HG02973 (cell line): ENCODE measurements around the gene RAPSN.
"Not testable (repeated sequence)": the region's sequence is repeated elsewhere in the genome, so short reads cannot be mapped to it uniquely, and the experiment has no call there.

ENCODE experiments used
- ATAC-seq: cut with Tn5 transposase; IDR thresholded peaks from one replicate; pipeline ENCODE4 v1.9.1; 2021; ENCODE audit warnings: moderate library complexity; ENCODE audit not compliant: unreplicated experiment

RAPSN gene

DNA sequence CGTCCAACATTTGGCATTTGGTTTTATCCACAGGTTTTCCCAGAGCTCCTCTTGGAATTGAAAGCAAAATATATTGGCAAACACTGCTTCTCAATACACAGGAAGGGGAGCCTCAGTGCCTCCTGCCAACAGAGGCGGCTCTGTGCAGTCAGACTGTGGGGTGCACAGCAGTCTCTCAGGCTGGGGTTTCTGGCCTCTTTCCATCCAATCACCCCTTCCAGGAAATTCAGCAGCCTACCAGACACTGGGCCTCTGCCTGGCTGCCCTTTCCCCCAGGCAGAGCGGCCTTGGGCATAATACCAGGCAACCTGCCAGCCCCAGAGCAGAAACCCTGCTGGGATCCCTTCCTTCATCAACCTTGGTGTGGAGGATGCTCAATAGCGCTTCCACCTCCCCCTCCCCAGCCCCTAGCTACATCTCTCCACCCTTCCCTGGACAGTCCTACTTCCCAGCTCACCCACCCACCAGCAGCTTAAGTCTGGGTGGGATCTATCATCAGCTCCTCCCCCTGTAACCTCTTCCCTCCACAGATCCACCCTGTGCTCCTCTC, 17.8 kb upstream of the RAPSN start:
- ATAC-seq, result no peak

- ATAC-seq, result no peak
Observed at GRCh38 chr11:47466201-47466600, 17.3 kb upstream of the RAPSN start.

GRCh38 chr11:47464483-47464882, 15.5 kb upstream of the RAPSN start:
- no peak for ATAC-seq

DNA sequence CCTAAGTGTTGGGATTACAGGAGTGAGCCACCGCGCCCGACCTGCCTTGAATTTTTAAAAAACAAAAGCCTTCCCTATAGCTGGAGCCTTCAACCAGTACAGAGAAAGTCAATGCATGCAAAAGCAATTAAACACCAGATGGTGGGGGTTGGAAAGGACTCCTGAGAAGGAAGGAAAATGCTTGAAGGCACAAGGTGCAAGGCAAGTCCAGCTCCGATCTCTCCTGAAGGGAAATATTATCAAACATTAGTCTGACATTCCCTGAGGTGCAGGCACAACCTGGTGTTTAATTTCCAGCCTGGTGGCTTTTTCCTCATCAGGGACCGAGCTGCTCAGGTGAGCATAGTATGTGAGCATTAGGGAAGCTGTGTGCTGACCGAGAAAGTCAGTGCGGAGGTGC, 12.9 kb upstream of the RAPSN start:
- no peak for ATAC-seq

- ATAC-seq, result no peak
Observed at GRCh38 chr11:47460571-47461235, 11.8 kb upstream of the RAPSN start.

GRCh38 chr11:47454258-47454671, 5.3 kb upstream of the RAPSN start:
- not testable (repeated sequence) for ATAC-seq

DNA sequence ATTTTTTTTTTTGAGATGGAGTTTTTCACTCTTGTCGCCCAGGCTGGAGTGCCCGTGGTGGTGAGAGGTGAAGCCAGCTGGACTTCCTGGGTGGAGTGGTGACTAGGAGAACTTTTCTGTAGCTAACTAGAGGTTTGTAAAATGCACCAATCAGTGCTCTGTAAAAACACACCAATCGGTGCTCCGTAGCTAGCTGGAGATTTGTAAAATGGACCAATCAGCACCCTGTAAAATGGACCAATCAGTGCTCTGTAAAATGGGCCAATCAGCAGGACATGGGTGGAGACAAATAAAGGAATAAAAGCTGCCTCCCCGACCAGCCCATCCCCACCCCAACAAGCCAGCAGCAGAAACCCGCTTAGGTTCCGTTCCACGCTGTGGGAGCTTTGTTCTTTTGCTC, 4.4 kb upstream of the RAPSN start:
- no peak for ATAC-seq

DNA sequence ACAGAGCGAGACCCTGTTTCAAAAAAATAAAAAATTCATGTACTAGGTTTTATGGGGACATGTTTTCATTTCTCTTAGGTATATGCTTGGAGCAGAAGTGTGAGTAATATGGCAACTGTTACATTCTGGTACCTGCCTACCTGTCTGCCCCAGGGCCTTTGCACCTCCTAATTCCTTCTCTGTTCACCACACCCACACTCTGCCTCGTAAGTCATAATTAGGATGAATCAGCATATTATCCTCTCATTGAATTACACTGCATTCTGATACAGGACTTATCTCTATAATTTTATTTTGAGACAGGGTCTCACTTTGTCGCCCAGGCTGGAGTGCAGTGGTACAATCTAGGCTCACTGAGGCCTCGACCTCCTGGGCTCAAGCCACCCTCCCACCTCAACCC, 3.1 kb upstream of the RAPSN start:
- no peak for ATAC-seq

- no peak for ATAC-seq
Observed at GRCh38 chr11:47451436-47451835, 2.5 kb upstream of the RAPSN start.

- no peak for ATAC-seq
Observed at GRCh38 chr11:47449541-47449940, 605 bp upstream of the RAPSN start.

GRCh38 chr11:47447906-47448305, 1.0 kb downstream of the RAPSN start:
- no peak for ATAC-seq

DNA sequence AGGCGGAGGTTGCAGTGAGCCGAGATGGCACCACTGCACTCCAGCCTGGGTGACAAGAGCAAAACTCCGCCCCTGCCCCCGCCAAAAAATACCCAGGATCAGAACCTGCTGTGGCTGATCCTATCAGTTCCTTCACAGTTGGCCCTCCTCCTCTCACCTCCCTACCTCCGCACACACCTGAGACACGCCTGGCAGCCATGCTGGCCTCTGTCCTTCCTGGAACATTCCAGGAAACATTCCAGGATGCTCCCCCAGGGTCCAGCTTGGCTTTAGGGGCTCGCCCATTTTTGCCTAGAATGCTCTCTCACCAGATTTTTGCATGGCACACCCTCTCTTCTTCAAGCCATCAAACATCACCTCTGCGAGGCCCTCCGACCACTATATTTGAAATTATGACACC, 2.1 kb downstream of the RAPSN start:
- ATAC-seq, result no peak

DNA sequence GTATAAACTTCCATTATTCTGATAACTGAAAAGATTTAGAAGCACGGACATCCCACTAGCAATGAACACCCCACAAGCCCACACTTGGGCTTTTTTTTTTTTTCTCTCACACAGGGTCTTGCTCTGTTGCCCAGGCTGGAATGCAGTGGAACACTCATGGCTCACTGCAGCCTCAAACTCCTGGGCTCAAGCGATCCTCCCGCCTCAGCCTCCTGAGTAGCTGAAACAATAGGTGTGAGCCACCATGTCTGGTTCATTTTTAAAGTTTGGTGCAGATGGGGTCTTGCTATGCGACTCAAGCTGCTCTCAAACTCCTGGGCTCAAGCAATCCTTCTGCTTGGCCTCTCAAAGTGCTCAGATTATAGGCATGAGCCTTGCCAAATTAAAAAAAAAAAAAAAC, 3.1 kb downstream of the RAPSN start:
- ATAC-seq, result no peak

- ATAC-seq, result no peak
Observed at GRCh38 chr11:47443817-47444216, 5.1 kb downstream of the RAPSN start.

GRCh38 chr11:47443028-47443700, 5.8 kb downstream of the RAPSN start:
- ATAC-seq, result no peak

- ATAC-seq, result no peak
Observed at GRCh38 chr11:47442514-47442913, 6.4 kb downstream of the RAPSN start.

- no peak for ATAC-seq
Observed at GRCh38 chr11:47441421-47441820, 7.5 kb downstream of the RAPSN start.

GRCh38 chr11:47440054-47440476, 8.9 kb downstream of the RAPSN start:
- no peak for ATAC-seq

DNA sequence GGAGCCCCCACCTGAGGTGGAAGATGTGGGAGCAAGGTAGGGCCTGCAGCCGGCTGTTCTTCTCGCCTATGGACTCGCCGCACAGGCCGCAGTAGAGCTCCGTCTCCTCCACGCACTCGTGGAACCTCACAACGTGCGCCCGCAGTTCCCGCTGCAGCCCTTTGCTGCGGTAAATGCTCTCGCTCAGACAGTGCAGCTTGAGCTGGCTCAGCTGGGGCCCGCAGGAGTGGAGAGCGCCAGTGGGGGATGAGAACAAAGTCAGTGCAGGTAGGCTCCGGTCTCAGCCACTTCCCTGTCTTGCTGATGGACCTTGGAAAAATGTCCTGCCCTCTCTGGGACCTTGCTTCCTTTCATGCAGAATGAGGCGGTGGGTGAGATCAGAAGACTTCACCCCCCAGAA, 10.2 kb downstream of the RAPSN start:
- no peak for ATAC-seq

DNA sequence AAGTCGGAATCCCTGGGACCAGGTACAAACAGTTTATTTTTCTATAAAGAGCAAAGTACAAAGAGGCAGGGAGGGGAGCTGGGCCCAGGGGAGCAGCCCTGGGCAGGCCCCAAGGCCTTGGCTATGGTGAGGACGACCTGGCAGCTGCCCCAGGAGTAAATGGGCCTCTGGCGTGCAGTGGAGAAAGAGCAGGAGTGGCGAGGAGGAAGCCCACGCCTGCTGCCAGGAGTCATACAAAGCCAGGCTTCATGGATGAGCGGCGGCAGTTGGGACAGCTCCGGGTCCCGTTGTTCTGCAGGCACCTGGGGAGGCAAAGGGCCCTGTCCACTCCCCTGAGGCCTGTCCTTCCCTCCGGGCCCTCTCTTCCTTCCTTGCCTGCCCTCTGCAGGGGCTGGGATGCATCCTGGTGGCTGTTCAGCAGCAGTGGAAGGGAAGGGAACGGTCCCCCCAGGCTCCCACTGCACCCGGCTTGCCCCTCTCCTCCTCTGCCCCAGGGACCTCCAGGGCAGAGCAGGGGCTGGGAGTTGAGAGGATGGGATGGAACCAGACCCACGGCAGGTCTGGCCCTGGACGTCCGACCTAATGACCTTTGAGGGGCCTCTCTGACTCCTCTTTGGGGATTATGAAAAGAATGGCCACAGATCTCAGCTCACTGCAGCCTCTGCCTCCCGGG, 11.1 kb downstream of the RAPSN start:
- ATAC-seq, result no peak

- no peak for ATAC-seq
Observed at GRCh38 chr11:47437218-47437745, 11.7 kb downstream of the RAPSN start.

DNA sequence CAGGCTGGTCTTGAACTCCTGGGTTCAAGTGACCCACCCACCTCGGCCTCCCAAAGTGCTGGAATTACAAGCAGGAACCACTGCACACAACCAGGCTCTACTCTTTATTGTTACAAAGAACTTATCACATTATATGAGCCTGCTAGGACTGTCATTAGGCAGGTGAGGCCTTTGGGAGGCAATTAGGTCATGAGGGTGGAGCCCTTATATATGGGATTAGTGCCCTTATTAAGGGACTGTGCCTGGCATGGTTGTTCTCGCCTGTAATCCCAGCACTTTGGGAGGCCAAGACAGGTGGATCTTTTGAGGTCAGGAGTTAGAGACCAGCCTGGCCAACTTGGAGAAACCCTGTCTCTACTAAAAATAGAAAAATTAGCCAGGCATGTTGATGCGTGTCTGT, 12.2 kb downstream of the RAPSN start:
- ATAC-seq, result no peak
